ENCODE results near the gene CDH23.

GRCh38 chr10:71678057-71678805, 281.5 kb downstream of the CDH23 start:
- no peak for TF ChIP-seq CTCF (IDR thresholded peaks at IDR 0.05; ENCODE audit: poor library complexity, severe bottlenecking)
- TF ChIP-seq EZH2 (IDR thresholded peaks at IDR 0.05; ENCODE audit: borderline replicate concordance, insufficient read depth, low read length, poor library complexity, severe bottlenecking) = no peak
- TF ChIP-seq SMC3 (conservative IDR thresholded peaks at IDR 0.05; ENCODE audit: poor library complexity) = no peak
- TF ChIP-seq REST (IDR thresholded peaks at IDR 0.05; ENCODE audit: borderline replicate concordance) = no peak
- TF ChIP-seq EP300 (conservative IDR thresholded peaks at IDR 0.05; ENCODE audit: poor library complexity, severe bottlenecking) = no peak
- TF ChIP-seq MXI1 (conservative IDR thresholded peaks at IDR 0.05; ENCODE audit: poor library complexity, severe bottlenecking) = no peak

Data from neural cell (in vitro differentiated cells).